Sigmoid colon (tissue), 7 donors: ENCODE measurements around the gene TBXAS1. TPM values are rescaled to one million over a fixed set of nuclear protein-coding genes. Genes with fewer than 3 reads are reported as not detected.

Experiments
- DNase-seq: peaks from one replicate; pipeline ENCODE4 v3.0.0-alpha.2; 2019
- H3K27ac ChIP-seq, 4 donors: fragments of 200-600 bp; sonication (generic); one replicate each; pipeline ENCODE4 v1.5.1; 2016 to 2019; ENCODE audit warnings: mild to moderate bottlenecking in 1 of 4
- H3K27me3 ChIP-seq, 3 donors: fragments of 200-600 bp; sonication (generic); one replicate each; pipeline ENCODE4 v1.5.1; 2019; ENCODE audit warnings: mild to moderate bottlenecking in 1 of 3
- H3K36me3 ChIP-seq, 4 donors: fragments of 200-600 bp; sonication (generic); one replicate each; pipeline ENCODE4 v1.5.1; 2016 to 2019
- H3K4me1 ChIP-seq, 4 donors: fragments of 200-600 bp; sonication (generic); one replicate each; pipeline ENCODE4 v1.5.1; 2017 to 2019
- H3K4me3 ChIP-seq, 4 donors: fragments of 200-600 bp; sonication (generic); one replicate each; pipeline ENCODE4 v1.5.1; 2017 to 2019; ENCODE audit warnings: mild to moderate bottlenecking in 2 of 4, moderate library complexity in 1 of 4
- H3K9me3 ChIP-seq, 4 donors: fragments of 200-600 bp in 3 of 4; sonication (generic) in 3 of 4; one replicate each; pipeline versions ENCODE4 v1.5.1 to v1.6.1; 2013 to 2019
- CTCF ChIP-seq, 4 experiments: fragments of 450-650 bp in 3 of 4; fragments of 200-600 bp in 1 of 4; IDR thresholded peaks; one replicate each; pipeline ENCODE4 v1.5.1; 2016 to 2019; ENCODE audit warnings: antibody characterized with exemption in 4 of 4, mild to moderate bottlenecking in 3 of 4, moderate library complexity in 2 of 4
- EP300 ChIP-seq, 4 donors: sonication (generic); formaldehyde crosslinking; IDR thresholded peaks; one replicate each; pipeline ENCODE4 v1.6.1; 2017; ENCODE audit warnings: antibody characterized with exemption in 4 of 4
- POLR2A ChIP-seq, 2 donors: fragments of 450-650 bp; IDR thresholded peaks; one replicate each; pipeline ENCODE4 v1.6.1; 2016; ENCODE audit warnings: antibody characterized with exemption in 2 of 2, mild to moderate bottlenecking in 2 of 2, moderate library complexity in 2 of 2
- POLR2AphosphoS5 ChIP-seq, 4 donors: sonication (generic); formaldehyde crosslinking; IDR thresholded peaks; one replicate each; pipeline ENCODE4 v1.6.1; 2017; ENCODE audit warnings: antibody characterized with exemption in 4 of 4
- WGBS, 2 donors: extraction: QIAGEN DNeasy Blood & Tissue Kit; methylation state at CpG; one replicate each; pipeline ENCODE4 v1.1.7; 2013; 5-methylcytosine and 5-hydroxymethylcytosine counted together
- intact Hi-C: fragments of 100-400 bp; cut with DNase I; formaldehyde crosslinking; loops from one replicate; pipeline ENCODE4 v1.15.1; 2023
- polyA plus RNA-seq, 3 donors: library from polyadenylated mRNA; stranded (reverse); fragments of 200-250 nt; gene quantifications; one replicate each; pipeline ENCODE4 v1.2.3, GENCODE V29; 2013
- total RNA-seq, 4 donors: library from RNA; depleted of rRNA; stranded (reverse); fragments of >200 nt; gene quantifications; one replicate each; pipeline ENCODE4 v1.1.0, GENCODE V29; 2016
- donor health status: healthy with polysubstance abuse.
- donor health status: Bipolar disorder and iron deficiency.
- donor health status: healthy.

The TBXAS1 gene
- total and polyA plus RNA-seq, 7 donors: 6.0 to 28.2 (median 19.3) TPM

GRCh38 chr7:140057143-140057535 is 228.1 kb downstream of the TBXAS1 start:
- H3K4me1 ChIP-seq: peaks cover 0 to 31% (median 19%) of the 10 kb centered on the region in 4 donors
- intact Hi-C loops: no loop called here
- WGBS, 2 donors: 93 to 97% methylated on average over 3 of the region's 3 CpGs

GRCh38 chr7:140058517-140058916 is 229.5 kb downstream of the TBXAS1 start:
- H3K27me3 ChIP-seq: no peaks in the 10 kb centered on the region
- peaks cover 0 to 36% (median 22%) of the 10 kb centered on the region in 4 donors for H3K4me1 ChIP-seq
- H3K4me3 ChIP-seq: no peak overlapping the region
- no peak for TF ChIP-seq EP300 (IDR thresholded peaks at IDR 0.05)
- peaks cover 0 to 11% (median 0%) of the 10 kb centered on the region in 4 donors for H3K36me3 ChIP-seq
- no peak overlapping the region for H3K27ac ChIP-seq
- intact Hi-C loops: no loop called here
- H3K9me3 ChIP-seq: no peaks in the 10 kb centered on the region
- no peak for DNase-seq
- 77 to 82% methylated on average over 7 of the region's 7 CpGs for WGBS, 2 donors

More at GRCh38 chr7:140057143-140057535, 228.1 kb downstream of the TBXAS1 start:
- Histone ChIP-seq H3K4me3 (no peak overlapping the region), H3K27ac (no peak overlapping the region), H3K9me3 (no peaks in the 10 kb centered on the region), H3K36me3 (peaks cover 0 to 18% (median 0%) of the 10 kb centered on the region in 4 donors), H3K27me3 (no peaks in the 10 kb centered on the region)
- DNase-seq: no peak
- TF ChIP-seq CTCF (IDR thresholded peaks at IDR 0.05): no peak
- no peak for TF ChIP-seq POLR2AphosphoS5 (IDR thresholded peaks at IDR 0.05)
- TF ChIP-seq POLR2A (IDR thresholded peaks at IDR 0.05): no peak
- no peak for TF ChIP-seq EP300 (IDR thresholded peaks at IDR 0.05)

- Histone ChIP-seq H3K36me3 (peaks cover 0 to 1% (median 0%) of the 10 kb centered on the region in 4 donors), H3K4me3 (no peak overlapping the region), H3K27me3 (no peaks in the 10 kb centered on the region), H3K9me3 (no peaks in the 10 kb centered on the region), H3K4me1 (peaks cover 0 to 36% (median 22%) of the 10 kb centered on the region in 4 donors), H3K27ac (peak overlapping the region in 3 of 4 donors; percentile 14 to 89 (median 44))
- DNase-seq: no peak
- TF ChIP-seq POLR2A (IDR thresholded peaks at IDR 0.05) (no peak), POLR2AphosphoS5 (IDR thresholded peaks at IDR 0.05) (no peak), EP300 (IDR thresholded peaks at IDR 0.05) (no peak), CTCF (IDR thresholded peaks at IDR 0.05) (no peak)
- intact Hi-C loops: loop anchor here (5.0 kb wide), 2 partner anchors 118 to 282 kb away; partner anchors contain the start of genes HIPK2 and KDM7A
- 25 to 70% methylated on average over 12 of the region's 12 CpGs for WGBS, 2 donors
Observed at GRCh38 chr7:140059273-140060242, 230.5 kb downstream of the TBXAS1 start.

GRCh38 chr7:140060243-140060630 is 231.2 kb downstream of the TBXAS1 start:
- Histone ChIP-seq H3K4me1 (peaks cover 0 to 36% (median 22%) of the 10 kb centered on the region in 4 donors), H3K36me3 (no peaks in the 10 kb centered on the region), H3K27me3 (no peaks in the 10 kb centered on the region), H3K9me3 (no peaks in the 10 kb centered on the region), H3K27ac (peak overlapping the region in 2 of 4 donors; percentile 88 to 89), H3K4me3 (no peak overlapping the region)
- intact Hi-C loops: loop anchor here (5.0 kb wide), 2 partner anchors 117 to 283 kb away; partner anchors contain the start of genes HIPK2 and KDM7A
- TF ChIP-seq POLR2A (IDR thresholded peaks at IDR 0.05) (no peak), CTCF (IDR thresholded peaks at IDR 0.05) (no peak), POLR2AphosphoS5 (IDR thresholded peaks at IDR 0.05) (no peak), EP300 (IDR thresholded peaks at IDR 0.05) (no peak)
- WGBS, 2 donors: 77 to 83% methylated on average over 3 of the region's 3 CpGs
- DNase-seq: no peak
